NCI-H2227 (cell line): ENCODE results near the gene ABTB1.
A peak's percentile ranks its signal among the peaks of the same experiment; 100 is the strongest.

Experiments used
- DNase-seq: peaks from one replicate; lab custom pipeline; 2025; ENCODE audit not compliant: unreplicated experiment; lab: John Stamatoyannopoulos, UW

ABTB1 gene

GRCh38 chr3:127672429-127673190 lies at the start of gene ABTB1:
ABTB1 (plus strand) TSS chr3:127672952; CDS start chr3:127673026, 74 bp downstream.
- DNase-seq: peak; percentile 72

GRCh38 chr3:127624063-127624462 lies 48.7 kb upstream of the ABTB1 start:
- no peak for DNase-seq

- no peak for DNase-seq
Measured at GRCh38 chr3:127625821-127626220, 46.9 kb upstream of the ABTB1 start.

- DNase-seq: no peak
Measured at GRCh38 chr3:127628426-127628787, 44.3 kb upstream of the ABTB1 start.

- peak; percentile 80 for DNase-seq
Measured at GRCh38 chr3:127628788-127629466, 43.8 kb upstream of the ABTB1 start, which contains the start of gene PODXL2. PODXL2 (plus strand) TSS chr3:127629185; CDS start chr3:127629220, 35 bp downstream.

GRCh38 chr3:127629467-127630403 lies 43.0 kb upstream of the ABTB1 start:
- peak; percentile 21 for DNase-seq

GRCh38 chr3:127630811-127631714 lies 41.7 kb upstream of the ABTB1 start:
- no peak for DNase-seq

- peak; percentile 3 for DNase-seq
Measured at GRCh38 chr3:127632035-127632820, 40.5 kb upstream of the ABTB1 start.

GRCh38 chr3:127634653-127635052 lies 38.1 kb upstream of the ABTB1 start:
- DNase-seq: no peak

GRCh38 chr3:127637546-127637945 lies 35.2 kb upstream of the ABTB1 start:
- peak; percentile 57 for DNase-seq

- no peak for DNase-seq
Measured at GRCh38 chr3:127637971-127638370, 34.8 kb upstream of the ABTB1 start.

- no peak for DNase-seq
Measured at GRCh38 chr3:127639173-127640041, 33.3 kb upstream of the ABTB1 start.

GRCh38 chr3:127640042-127640355 lies 32.8 kb upstream of the ABTB1 start:
- no peak for DNase-seq

- DNase-seq: no peak
Measured at GRCh38 chr3:127644641-127645370, 27.9 kb upstream of the ABTB1 start.

- DNase-seq: no peak
Measured at GRCh38 chr3:127645371-127646015, 27.3 kb upstream of the ABTB1 start.

- DNase-seq: no peak
Measured at GRCh38 chr3:127646501-127647046, 26.2 kb upstream of the ABTB1 start.

- no peak for DNase-seq
Measured at GRCh38 chr3:127647166-127647844, 25.4 kb upstream of the ABTB1 start.
